NCI-H2107 (cell line): ENCODE data around the gene TBCE.
A peak's percentile ranks its signal among the peaks of the same experiment; 100 is the strongest.

Experiments
- DNase-seq: peaks from one replicate; lab custom pipeline; 2025; lab: John Stamatoyannopoulos, UW

The TBCE gene

DNA sequence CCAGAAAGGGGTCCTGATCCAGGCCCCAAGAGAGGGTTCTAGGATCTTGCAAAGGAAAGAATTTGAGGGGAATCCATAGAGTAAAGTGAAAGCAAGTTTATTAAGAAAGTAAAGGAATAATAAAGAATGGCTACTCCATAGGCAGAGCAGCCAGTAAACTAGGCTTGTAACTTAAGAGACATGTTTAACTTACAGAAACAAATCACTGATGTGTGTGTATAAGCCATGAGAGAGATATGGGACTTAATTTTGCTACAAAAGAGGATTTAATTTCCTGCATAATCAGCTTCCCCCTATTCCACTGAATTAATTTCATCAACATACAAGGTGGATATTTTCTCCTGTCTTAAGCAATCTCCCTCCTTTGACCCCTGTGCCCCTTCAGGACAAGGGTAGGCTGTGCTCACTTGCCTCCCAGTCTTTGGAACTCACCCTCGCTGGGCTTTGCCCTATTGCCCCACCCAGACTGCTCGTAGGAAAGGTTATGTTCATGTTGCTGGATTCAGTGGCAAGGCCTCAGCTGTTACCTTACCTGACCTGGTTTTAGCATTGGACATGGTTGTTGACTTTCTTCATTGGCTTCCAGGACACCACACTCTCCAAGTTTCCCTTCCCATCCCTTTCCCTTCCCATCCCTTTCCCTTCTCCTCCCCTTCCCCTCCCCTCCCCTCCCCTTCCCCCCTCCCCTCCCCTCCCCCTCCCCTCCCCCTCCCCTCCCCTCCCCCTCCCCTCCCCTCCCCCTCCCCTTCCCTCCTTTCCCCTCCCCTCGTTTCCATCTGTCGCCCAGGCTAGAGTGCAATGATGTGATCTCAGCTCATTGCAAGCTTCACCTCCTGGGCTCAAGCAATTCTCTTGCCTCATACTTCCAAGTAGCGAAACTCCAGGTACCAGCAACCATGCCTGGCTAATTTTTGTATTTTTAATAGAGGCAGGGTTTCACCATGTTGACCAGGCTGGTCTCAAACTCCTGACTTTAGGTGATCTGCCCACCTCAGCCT is 44.6 kb downstream of the TBCE start:
- no peak for DNase-seq

DNA sequence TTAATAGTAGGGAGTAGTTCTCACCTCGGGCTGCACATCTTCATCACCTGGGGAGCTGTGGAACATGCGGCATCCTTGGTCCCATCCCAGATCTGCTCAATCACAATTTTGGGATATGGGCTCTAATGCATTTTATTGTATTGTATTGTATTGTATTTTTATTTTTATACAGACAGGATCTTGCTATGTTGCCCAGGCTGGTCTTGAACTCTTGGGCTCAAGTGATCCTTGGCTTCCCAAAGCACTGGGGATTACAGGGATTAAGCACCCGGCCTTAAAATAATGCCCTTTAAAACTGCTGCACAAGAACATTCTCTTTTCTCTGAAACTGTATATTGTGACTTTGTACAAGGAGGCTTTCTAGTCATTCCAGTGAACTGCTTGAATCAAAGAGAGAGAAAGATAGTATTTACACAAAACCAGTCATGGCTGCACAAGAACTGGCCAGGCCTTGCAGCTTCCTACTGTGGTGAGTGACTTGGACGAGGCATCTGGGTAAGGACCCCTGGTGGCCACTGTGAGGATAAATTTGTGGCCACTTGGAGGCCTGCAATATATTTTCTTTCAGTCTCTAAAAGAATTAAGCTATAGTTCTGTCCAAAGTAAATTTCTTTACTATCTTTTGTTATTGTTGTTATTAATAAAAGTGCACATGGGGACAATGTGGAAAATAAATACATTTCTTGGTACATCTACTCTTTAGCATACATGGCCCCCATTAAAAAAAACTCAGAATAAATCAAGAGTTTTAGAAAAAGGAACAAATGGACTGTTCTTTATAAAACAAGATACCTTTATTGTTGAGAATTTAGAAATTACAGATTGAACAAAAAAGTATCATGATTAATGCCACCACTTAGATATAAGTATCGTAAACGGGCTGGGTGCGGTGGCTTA is 48.0 kb downstream of the TBCE start:
- DNase-seq, result peak; percentile 19

DNA sequence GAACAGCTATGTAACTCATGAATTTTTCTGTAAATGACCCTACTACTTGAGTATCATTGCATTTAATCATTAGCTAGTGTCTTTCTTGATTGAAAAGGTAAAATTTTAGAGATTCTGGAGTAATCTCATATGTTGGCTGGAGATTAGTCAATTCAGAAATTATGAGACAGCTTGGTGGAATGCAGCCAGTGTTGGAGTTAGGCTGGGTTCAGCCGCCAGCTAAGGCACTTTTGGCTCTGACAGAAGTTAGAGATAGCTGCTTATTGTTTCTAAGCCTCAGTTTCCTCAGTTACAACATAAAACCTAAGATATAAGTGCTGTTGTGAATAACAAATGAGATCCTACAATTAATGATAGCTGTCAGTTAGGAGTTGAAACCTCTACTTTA is 49.4 kb downstream of the TBCE start:
- DNase-seq, result no peak

DNA sequence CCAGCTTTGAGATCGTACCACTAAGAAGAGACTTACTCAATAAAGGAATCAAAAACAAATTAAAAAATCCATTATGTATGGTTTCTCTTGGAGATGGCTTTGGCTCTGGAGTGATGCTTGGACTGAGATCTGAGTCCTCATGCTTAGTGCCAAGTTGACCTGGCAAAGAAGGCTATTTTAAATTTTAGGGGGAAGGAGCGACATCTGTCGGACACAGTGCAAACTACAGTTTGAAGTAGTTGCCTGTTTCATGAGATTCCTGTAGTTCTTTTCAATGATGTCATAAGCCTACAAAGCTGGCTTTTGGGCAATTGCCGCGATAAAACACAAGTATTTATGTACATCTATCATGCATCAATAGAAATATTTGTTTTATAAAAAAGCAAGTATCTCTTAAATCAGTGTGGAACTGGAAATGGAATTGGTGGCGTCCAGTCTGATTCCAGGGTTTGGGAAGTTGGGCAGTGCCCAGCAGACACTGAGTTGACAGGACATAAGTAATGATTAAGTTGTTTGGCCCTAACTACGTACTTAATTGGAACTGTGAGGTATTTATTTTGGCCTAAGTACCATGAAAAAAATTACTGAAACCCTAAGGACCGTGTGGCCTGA is 50.0 kb downstream of the TBCE start:
- DNase-seq, result peak; percentile 30

DNA sequence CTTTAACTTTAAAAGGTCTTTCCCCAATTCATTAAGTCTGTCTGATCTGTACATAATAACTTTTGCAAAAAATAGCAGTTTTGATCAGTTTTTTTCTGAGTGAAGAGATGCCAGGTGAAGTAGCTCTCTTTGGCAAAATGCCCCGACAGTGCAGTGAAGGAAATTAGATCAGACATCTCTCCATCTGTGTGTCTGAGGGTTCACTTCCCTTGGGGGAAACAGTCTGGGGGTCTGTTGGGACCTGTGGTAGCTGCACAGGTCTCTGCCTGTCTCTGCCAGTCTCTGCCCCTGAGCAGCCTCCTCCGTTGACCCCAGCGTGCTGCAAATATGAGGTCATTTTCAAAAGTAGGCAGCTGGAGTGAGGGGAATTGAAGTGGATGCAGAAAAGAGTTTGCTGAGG is 54.5 kb downstream of the TBCE start:
- DNase-seq, result no peak

DNA sequence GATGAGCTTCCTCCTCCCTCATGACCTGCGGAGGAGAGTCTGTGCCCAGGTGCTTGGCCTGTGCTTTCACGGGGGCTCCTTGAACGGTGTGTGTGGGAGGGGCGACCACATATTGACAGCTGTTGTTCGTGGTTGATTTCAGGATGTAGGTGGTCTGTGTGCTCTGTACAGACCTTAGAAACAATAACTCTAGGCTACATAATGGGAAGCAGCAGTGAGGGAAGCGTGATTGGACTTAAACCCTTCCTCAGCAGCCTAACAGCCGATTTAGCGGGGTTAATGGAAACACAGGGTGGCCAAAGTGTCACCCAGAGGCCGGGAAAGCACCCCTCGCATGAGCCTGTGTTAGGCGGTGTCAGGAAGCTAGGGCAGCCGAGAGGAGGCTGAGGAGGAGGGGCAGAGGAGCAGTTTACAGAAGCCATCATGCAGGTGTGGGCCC is 56.0 kb downstream of the TBCE start:
- no peak for DNase-seq

DNA sequence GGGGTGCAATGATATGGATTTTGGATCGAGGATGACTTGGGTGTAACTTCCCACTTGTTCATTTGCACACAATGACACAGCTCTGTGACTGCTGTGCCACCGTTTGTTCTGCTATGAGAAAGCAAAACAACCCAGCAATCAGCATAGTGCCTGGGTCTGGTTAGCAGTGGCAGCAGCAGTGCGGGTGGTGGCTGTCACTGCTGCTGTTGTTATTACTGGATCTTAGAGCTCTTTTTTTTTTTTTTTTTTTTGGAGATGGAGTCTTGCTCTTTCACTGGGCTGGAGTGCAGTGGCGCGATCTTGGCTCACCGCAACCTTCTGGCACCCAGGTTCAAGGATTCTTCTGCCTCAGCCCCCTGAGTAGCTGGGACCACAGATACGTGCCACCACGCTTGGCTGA is 56.9 kb downstream of the TBCE start:
- peak; percentile 15 for DNase-seq

DNA sequence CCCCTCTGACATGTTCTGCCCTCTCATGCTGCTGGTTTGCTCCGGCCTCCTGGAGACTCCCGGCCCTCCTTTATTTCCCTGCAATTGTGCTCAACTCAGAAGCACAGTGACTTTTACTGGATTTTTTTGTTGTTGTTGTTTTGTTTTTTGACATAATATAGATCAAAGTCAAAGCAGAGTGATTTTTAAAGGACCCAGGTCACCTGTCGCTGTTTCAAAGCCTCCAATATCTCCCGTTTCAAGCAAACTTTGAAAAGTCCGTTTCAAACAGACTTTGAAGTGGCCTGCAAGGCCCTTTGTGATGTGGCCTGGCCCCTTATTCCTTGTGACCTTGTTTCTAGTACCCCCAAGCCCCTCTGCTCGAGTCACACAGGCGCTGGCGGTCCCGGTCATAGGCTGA is 58.1 kb downstream of the TBCE start:
- no peak for DNase-seq

DNA sequence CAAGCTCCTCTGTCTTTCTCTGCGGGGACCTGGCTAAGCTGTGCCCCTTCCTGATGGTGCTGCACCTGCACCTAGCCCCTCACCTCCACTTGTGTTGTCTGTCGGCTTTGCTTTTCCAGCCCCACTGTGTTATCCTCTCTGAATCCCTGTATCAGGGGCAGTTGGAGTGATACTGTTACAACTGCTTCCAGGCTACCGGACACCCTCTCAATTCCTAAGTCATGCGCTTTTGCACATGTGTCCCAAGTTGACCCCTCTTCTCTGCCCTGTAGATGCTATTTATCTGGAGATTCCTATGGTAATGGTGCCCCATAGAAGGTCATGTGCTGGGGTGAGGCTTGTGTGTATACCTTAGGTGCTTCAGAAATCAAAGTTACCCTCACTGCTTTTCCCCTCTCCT is 58.9 kb downstream of the TBCE start:
- DNase-seq, result no peak

DNA sequence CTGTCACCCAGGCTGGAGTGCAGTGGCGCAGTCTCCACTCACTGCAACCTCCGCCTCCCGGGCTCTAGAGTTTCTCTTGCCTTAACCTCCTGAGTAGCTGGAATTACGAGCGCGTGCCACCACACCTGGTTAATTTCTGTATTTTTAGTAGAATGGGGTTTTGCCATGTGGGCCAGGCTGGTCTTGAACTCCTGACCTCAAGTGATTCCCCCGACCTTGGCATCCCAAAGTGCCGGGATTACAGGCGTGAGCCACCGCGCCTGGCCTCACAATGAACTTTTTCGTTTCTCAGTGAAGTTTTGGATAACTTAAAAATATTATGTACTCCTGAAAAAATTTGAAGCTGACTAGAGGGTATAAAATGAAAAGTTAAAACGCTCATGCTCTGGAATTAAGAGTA is 59.5 kb downstream of the TBCE start:
- DNase-seq, result no peak

DNA sequence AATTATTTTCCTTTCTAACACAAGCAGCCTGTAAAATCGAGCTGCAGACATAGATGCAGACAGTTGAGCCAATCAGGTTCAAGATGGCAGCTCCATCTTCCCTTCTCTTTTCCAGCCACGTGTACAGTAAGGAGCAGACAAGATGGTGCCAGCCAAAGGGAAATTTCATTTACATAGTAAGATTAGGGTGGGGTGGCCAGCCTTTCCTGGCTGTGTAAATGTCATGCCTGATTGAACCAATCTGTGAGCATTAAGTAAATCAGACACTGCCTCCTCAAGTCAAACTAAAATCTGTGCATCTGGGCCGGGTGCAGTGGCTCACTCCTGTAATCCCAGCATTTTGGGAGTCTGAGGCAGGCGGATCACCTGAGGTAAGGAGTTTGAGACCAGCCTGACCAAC is 60.2 kb downstream of the TBCE start:
- DNase-seq, result no peak

DNA sequence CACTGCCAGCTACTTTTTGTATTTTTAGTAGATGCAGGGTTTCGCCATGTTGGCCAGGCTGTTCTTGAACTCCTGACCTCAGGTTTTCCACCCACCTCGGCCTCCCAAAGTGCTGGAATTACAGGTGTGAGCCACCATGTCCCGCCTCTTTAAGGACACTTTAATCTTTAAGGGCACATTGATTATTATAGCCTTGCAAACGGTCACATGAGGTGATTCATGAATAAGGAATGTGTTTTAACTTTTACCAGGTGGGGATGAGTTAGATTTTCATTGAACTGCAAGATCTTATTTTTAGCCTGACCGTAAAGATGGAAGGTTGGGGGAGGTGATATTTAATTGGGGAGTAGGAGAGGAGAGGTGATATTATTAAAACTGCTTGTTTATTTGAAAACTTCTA is 61.9 kb downstream of the TBCE start:
- DNase-seq, result no peak

DNA sequence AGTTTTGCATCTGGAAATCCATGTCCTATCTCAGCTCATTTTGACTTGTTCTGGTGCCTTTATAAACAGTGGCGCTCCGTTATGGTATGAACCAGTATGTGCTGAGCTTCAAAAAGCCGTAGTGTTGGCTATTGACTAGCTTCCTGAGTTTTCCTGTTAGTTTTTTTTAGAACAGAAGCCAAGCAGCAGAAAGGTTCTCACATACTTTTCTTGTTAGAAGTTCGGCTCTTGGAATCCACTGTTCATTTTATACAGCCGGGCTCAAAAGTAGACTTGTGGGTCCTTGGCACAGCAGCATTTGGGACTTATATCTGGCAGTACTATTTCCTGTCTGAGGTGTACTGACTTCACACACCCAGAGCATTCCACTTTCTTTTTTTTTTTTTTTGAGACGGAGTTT is 63.8 kb downstream of the TBCE start:
- no peak for DNase-seq

DNA sequence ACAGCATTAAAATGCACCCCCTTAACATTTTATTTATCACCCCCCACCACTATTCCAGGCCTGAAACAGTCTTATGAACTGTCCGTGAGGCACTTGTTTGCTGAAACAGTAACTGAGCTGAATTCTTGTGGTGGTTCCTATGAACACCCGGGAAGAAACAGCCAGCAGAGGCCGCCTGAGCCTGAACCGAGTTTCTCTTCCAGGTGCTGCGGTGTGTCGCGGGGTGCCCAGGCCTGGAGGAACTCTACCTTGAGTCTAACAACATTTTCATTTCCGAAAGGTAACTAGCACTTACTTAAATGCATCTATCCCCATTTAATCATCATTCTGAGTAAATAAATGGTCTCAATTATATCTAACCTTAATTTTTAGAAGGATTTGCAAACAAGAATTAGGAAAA is 66.8 kb downstream of the TBCE start:
- no peak for DNase-seq

DNA sequence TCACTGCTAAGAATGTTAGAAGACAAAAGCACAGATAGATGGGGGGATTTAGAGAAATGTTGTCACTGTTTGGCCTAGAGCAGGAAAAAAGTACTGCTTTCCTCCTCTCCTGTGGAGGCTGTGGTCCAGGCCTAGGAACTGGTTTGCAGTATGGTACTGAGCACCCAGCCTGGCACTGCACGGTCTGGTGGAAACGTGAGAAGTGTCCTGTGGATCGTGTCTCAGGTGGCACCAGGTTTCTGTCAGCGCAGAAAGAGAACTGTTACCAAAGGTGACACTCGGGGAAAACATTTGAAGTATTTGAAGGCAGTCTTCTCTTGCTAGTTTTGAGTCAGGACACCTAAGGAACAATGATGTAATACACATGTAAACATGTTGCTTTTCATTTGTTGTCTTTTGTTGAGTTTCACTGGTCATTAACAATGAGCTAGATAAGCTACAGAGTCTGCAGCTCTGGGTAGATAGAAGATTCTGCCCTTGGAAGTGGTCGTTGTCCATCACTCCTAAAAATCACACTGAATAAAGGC is 74.0 kb downstream of the TBCE start:
- no peak for DNase-seq

DNA sequence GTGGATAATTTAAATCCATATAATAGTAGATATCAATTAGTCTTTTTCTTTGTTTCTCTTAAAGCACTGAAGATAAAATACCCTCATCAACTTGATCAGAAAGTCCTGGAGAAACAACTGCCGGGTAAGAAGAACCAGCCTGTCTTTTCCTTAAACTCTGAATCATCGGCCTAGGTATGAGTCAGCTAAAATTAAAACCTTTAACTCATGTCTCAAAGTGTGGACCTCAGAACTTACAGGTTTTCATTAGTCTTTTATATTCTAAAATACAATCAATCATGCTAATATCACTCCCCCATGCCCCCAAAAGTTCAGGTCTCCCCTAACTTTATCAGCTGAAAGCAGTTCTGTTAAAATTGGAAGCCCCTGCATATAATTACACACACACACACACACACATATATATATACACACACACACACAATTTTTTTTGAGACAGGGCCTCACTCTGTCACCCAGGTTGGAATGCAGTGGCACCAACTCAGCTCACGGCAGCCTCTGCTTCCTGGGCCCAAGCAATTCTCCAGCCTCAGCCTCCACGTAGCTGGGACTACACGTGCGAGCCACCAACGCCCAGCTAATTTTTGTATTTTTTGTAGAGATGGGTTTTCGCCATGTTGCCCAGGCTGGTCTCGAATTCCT is 75.7 kb downstream of the TBCE start:
- DNase-seq, result no peak

DNA sequence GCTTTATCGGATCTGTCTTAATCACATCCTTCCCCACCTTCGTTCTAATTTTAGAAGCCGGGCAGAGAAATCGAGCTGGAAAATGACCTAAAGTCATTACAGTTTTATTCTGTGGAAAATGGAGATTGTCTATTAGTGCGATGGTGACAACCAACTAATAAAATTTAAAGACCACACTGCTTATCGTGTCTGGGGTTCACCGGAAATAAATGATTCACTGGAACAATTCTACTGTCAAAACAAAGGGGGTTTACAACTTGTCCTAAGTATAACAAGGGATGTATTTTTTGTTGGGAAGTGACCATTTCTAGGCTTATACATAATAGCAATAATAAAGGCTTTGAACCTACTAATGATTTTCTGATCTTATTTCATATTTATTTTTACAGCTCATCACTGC is 81.4 kb downstream of the TBCE start:
- no peak for DNase-seq

DNA sequence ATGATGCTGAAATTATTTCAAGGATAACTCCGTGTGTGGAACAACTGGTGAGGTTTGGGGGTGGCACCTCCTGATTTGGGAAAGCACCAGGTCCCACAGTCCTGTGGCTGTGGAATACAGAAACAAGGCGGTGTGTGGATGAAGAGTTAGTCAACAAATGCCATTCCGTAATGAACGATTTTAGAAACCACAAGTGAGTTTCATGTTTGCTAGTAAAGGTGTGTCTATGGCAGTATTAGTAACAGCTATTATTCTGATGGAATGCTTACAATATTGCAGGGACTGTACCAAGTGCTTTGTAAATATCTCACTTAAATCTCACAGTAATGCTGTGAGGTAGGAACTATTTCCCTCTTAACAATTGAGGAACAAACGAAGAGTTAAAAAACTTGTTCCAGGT is 83.2 kb downstream of the TBCE start:
- no peak for DNase-seq

DNA sequence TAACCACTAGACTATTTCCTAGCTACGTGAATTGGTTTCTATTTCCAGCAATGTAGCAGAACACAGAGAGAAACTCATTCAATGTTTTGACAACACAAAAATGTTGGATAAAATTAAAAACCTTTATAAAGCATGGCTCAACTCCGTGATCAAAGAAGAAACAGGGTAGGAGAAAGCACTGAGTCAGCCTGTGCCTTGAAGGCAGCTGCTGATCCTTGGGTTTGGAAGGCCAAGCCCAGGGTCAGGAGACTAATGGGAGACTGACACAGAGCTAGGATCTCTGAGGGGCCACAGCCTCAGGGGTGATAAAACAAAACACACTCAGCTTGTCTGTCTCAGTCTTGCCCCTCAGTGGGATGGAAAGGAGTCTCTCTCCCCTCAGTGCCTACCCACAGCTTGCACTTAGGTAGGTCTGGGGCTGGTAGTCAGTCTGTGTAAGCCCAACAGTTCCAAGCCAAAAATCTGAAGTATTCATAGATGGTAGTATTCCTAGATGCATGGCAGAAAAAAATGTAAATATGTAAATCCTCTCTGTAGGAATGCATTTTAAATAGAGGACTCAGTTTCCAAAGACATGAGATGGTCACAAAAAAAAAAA is 83.8 kb downstream of the TBCE start:
- no peak for DNase-seq

DNA sequence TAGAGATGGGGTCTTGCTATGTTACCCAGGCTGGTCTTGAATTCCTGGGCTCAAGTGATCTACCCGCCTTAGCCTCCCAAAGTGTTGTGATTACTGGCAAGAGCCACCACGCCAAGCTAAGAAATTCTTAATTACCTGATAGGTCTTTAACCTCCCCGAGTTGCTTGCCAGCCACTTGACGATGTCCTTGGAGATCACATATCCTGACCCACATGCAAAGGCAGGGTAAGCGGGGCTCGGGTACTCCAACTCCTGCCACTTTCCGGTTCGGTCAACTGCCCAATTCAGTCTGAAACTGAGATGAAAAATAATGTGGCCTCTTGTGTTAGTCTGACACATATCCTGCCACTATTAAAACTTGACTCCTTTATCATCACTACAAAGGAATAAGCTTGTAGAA is 86.8 kb downstream of the TBCE start:
- no peak for DNase-seq

DNA sequence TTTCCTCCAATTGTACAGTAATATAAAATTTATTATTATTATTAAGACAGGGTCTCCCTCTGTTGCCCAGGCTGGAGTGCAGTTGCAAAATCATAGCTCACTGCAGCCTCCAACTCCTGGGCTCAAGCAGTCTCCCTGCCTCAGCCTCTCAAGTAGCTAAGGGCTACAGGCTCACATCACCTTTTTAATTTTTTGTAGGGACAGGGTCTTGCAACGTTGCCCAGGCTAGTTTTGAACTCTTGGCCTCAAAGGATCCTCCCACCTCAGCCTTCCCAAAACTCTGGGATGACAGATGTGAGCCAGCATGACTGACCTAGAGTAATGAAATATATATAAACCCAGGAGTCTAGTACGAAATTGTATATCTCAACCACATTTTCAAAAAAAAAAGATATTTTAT is 87.9 kb downstream of the TBCE start:
- no peak for DNase-seq
